ENCODE measurements around the gene TMEM43.

TMEM43 gene

GRCh38 chr3:14126017-14126886 lies 1.4 kb downstream of the TMEM43 start:
- Histone ChIP-seq H3K4me3 (ENCODE audit: low read length) (peak overlapping the region; percentile 86), H3K27me3 (ENCODE audit: insufficient read depth, low read length) (no peaks in the 10 kb centered on the region), H3K4me1 (ENCODE audit: insufficient read depth, low read length) (peaks cover 21% of the 10 kb centered on the region), H2AFZ (ENCODE audit: low read depth, low read length) (no peak overlapping the region), H3K36me3 (ENCODE audit: insufficient read depth, low read length) (peaks cover 35% of the 10 kb centered on the region), H3K9me3 (ENCODE audit: low read length) (peaks cover 3% of the 10 kb centered on the region)

- H3K27me3 ChIP-seq (ENCODE audit: insufficient read depth, low read length), result no peaks in the 10 kb centered on the region
- peaks cover 21% of the 10 kb centered on the region for H3K4me1 ChIP-seq (ENCODE audit: insufficient read depth, low read length)
- peak overlapping the region; percentile 86 for H3K4me3 ChIP-seq (ENCODE audit: low read length)
- peaks cover 42% of the 10 kb centered on the region for H3K36me3 ChIP-seq (ENCODE audit: insufficient read depth, low read length)
- H3K9me3 ChIP-seq (ENCODE audit: low read length), result peaks cover 3% of the 10 kb centered on the region
- no peak overlapping the region for H2AFZ ChIP-seq (ENCODE audit: low read depth, low read length)
These were observed 2.1 kb downstream of the TMEM43 start for GRCh38 chr3:14126887-14127505.

- Histone ChIP-seq H3K36me3 (ENCODE audit: insufficient read depth, low read length) (peaks cover 48% of the 10 kb centered on the region), H3K4me1 (ENCODE audit: insufficient read depth, low read length) (peaks cover 21% of the 10 kb centered on the region), H2AFZ (ENCODE audit: low read depth, low read length) (no peak overlapping the region), H3K27me3 (ENCODE audit: insufficient read depth, low read length) (no peaks in the 10 kb centered on the region), H3K9me3 (ENCODE audit: low read length) (peaks cover 3% of the 10 kb centered on the region), H3K4me3 (ENCODE audit: low read length) (no peak overlapping the region)
These were observed 2.8 kb downstream of the TMEM43 start for GRCh38 chr3:14127516-14128161.

GRCh38 chr3:14128724-14129123 lies 3.9 kb downstream of the TMEM43 start:
- H2AFZ ChIP-seq (ENCODE audit: low read depth, low read length), result no peak overlapping the region
- no peaks in the 10 kb centered on the region for H3K27me3 ChIP-seq (ENCODE audit: insufficient read depth, low read length)
- peaks cover 59% of the 10 kb centered on the region for H3K36me3 ChIP-seq (ENCODE audit: insufficient read depth, low read length)
- peaks cover 3% of the 10 kb centered on the region for H3K9me3 ChIP-seq (ENCODE audit: low read length)
- H3K4me1 ChIP-seq (ENCODE audit: insufficient read depth, low read length), result peaks cover 16% of the 10 kb centered on the region
- H3K4me3 ChIP-seq (ENCODE audit: low read length), result no peak overlapping the region

GRCh38 chr3:14129296-14129695 lies 4.4 kb downstream of the TMEM43 start:
- Histone ChIP-seq H3K36me3 (ENCODE audit: insufficient read depth, low read length) (peaks cover 65% of the 10 kb centered on the region), H3K4me1 (ENCODE audit: insufficient read depth, low read length) (peaks cover 12% of the 10 kb centered on the region), H3K27me3 (ENCODE audit: insufficient read depth, low read length) (no peaks in the 10 kb centered on the region), H3K9me3 (ENCODE audit: low read length) (peaks cover 3% of the 10 kb centered on the region), H2AFZ (ENCODE audit: low read depth, low read length) (no peak overlapping the region), H3K4me3 (ENCODE audit: low read length) (no peak overlapping the region)

GRCh38 chr3:14130230-14130629 lies 5.4 kb downstream of the TMEM43 start:
- H3K4me3 ChIP-seq (ENCODE audit: low read length), result no peak overlapping the region
- no peaks in the 10 kb centered on the region for H3K27me3 ChIP-seq (ENCODE audit: insufficient read depth, low read length)
- H3K36me3 ChIP-seq (ENCODE audit: insufficient read depth, low read length), result peaks cover 74% of the 10 kb centered on the region
- H3K9me3 ChIP-seq (ENCODE audit: low read length), result peaks cover 3% of the 10 kb centered on the region
- no peak overlapping the region for H2AFZ ChIP-seq (ENCODE audit: low read depth, low read length)
- H3K4me1 ChIP-seq (ENCODE audit: insufficient read depth, low read length), result peaks cover 12% of the 10 kb centered on the region

- Histone ChIP-seq H2AFZ (ENCODE audit: low read depth, low read length) (no peak overlapping the region), H3K4me3 (ENCODE audit: low read length) (no peak overlapping the region), H3K4me1 (ENCODE audit: insufficient read depth, low read length) (peaks cover 12% of the 10 kb centered on the region), H3K9me3 (ENCODE audit: low read length) (peaks cover 3% of the 10 kb centered on the region), H3K36me3 (ENCODE audit: insufficient read depth, low read length) (peaks cover 79% of the 10 kb centered on the region), H3K27me3 (ENCODE audit: insufficient read depth, low read length) (no peaks in the 10 kb centered on the region)
These were observed 5.9 kb downstream of the TMEM43 start for GRCh38 chr3:14130707-14131106.

- Histone ChIP-seq H2AFZ (ENCODE audit: low read depth, low read length) (no peak overlapping the region), H3K36me3 (ENCODE audit: insufficient read depth, low read length) (peaks cover 83% of the 10 kb centered on the region), H3K4me1 (ENCODE audit: insufficient read depth, low read length) (peaks cover 8% of the 10 kb centered on the region), H3K27me3 (ENCODE audit: insufficient read depth, low read length) (no peaks in the 10 kb centered on the region), H3K9me3 (ENCODE audit: low read length) (peaks cover 3% of the 10 kb centered on the region), H3K4me3 (ENCODE audit: low read length) (no peak overlapping the region)
These were observed 6.3 kb downstream of the TMEM43 start for GRCh38 chr3:14131134-14131533.

GRCh38 chr3:14132120-14132519 lies 7.3 kb downstream of the TMEM43 start:
- no peaks in the 10 kb centered on the region for H3K4me1 ChIP-seq (ENCODE audit: insufficient read depth, low read length)
- H3K4me3 ChIP-seq (ENCODE audit: low read length), result no peak overlapping the region
- no peaks in the 10 kb centered on the region for H3K27me3 ChIP-seq (ENCODE audit: insufficient read depth, low read length)
- peaks cover 91% of the 10 kb centered on the region for H3K36me3 ChIP-seq (ENCODE audit: insufficient read depth, low read length)
- H3K9me3 ChIP-seq (ENCODE audit: low read length), result peaks cover 3% of the 10 kb centered on the region
- H2AFZ ChIP-seq (ENCODE audit: low read depth, low read length), result no peak overlapping the region

- peaks cover 3% of the 10 kb centered on the region for H3K9me3 ChIP-seq (ENCODE audit: low read length)
- peaks cover 92% of the 10 kb centered on the region for H3K36me3 ChIP-seq (ENCODE audit: insufficient read depth, low read length)
- no peaks in the 10 kb centered on the region for H3K4me1 ChIP-seq (ENCODE audit: insufficient read depth, low read length)
- H2AFZ ChIP-seq (ENCODE audit: low read depth, low read length), result no peak overlapping the region
- no peaks in the 10 kb centered on the region for H3K27me3 ChIP-seq (ENCODE audit: insufficient read depth, low read length)
- no peak overlapping the region for H3K4me3 ChIP-seq (ENCODE audit: low read length)
These were observed 7.8 kb downstream of the TMEM43 start for GRCh38 chr3:14132689-14133088.

GRCh38 chr3:14133188-14133800 lies 8.4 kb downstream of the TMEM43 start:
- peaks cover 87% of the 10 kb centered on the region for H3K36me3 ChIP-seq (ENCODE audit: insufficient read depth, low read length)
- H3K27me3 ChIP-seq (ENCODE audit: insufficient read depth, low read length), result no peaks in the 10 kb centered on the region
- no peak overlapping the region for H3K4me3 ChIP-seq (ENCODE audit: low read length)
- peaks cover 3% of the 10 kb centered on the region for H3K9me3 ChIP-seq (ENCODE audit: low read length)
- no peak overlapping the region for H2AFZ ChIP-seq (ENCODE audit: low read depth, low read length)
- no peaks in the 10 kb centered on the region for H3K4me1 ChIP-seq (ENCODE audit: insufficient read depth, low read length)

GRCh38 chr3:14133876-14134275 lies 9.0 kb downstream of the TMEM43 start:
- Histone ChIP-seq H3K9me3 (ENCODE audit: low read length) (no peaks in the 10 kb centered on the region), H3K27me3 (ENCODE audit: insufficient read depth, low read length) (no peaks in the 10 kb centered on the region), H2AFZ (ENCODE audit: low read depth, low read length) (no peak overlapping the region), H3K36me3 (ENCODE audit: insufficient read depth, low read length) (peaks cover 83% of the 10 kb centered on the region), H3K4me3 (ENCODE audit: low read length) (no peak overlapping the region), H3K4me1 (ENCODE audit: insufficient read depth, low read length) (no peaks in the 10 kb centered on the region)

GRCh38 chr3:14134291-14134690 lies 9.4 kb downstream of the TMEM43 start:
- no peak overlapping the region for H2AFZ ChIP-seq (ENCODE audit: low read depth, low read length)
- no peak overlapping the region for H3K4me3 ChIP-seq (ENCODE audit: low read length)
- no peaks in the 10 kb centered on the region for H3K27me3 ChIP-seq (ENCODE audit: insufficient read depth, low read length)
- H3K4me1 ChIP-seq (ENCODE audit: insufficient read depth, low read length), result no peaks in the 10 kb centered on the region
- H3K9me3 ChIP-seq (ENCODE audit: low read length), result no peaks in the 10 kb centered on the region
- H3K36me3 ChIP-seq (ENCODE audit: insufficient read depth, low read length), result peaks cover 85% of the 10 kb centered on the region
